Endothelial cell of umbilical vein (primary cell): ENCODE results near the gene TMEM170A. TPM values are rescaled to one million over a fixed set of nuclear protein-coding genes. Genes with fewer than 3 reads are reported as not detected.

Experiments used
- BruUV-seq: library from RNA; stranded (reverse); fragments of 400-500 nt; replicated peaks from 2 replicates; lab custom pipeline; 2021; lab: Mats Ljungman, UMichigan
- CTCF ChIA-PET: fragments of 300-600, 350-600 bp; sonication (Branson Sonifier 250); formaldehyde crosslinking; loops from one replicate; lab custom pipeline; 2021; ENCODE audit warnings: antibody characterized with exemption, inconsistent platforms; lab: Charles Lee
- POLR2A ChIA-PET: fragments of 300-600, 350-600 bp; sonication (Branson Sonifier 250); formaldehyde crosslinking; loops from one replicate; lab custom pipeline; 2021; ENCODE audit warnings: antibody characterized with exemption, inconsistent platforms; lab: Charles Lee
- DNase-seq: peaks from one replicate; pipeline ENCODE4 v3.0.0-alpha.2; 2011; ENCODE audit warnings: low read depth, low spot score
- FAIRE-seq: peaks from 2 replicates; lab custom pipeline; 2011; peaks lifted over from hg19 to GRCh38; lab: Jason Lieb, UNC
- H2AFZ ChIP-seq: 2 replicates; pipeline ENCODE4 v1.6.0; 2012; ENCODE audit warnings: low read depth, low read length, control low read depth, inconsistent platforms
- H3K27ac ChIP-seq: 2 replicates; pipeline ENCODE4 v1.5.1; 2011; ENCODE audit warnings: low read depth, mild to moderate bottlenecking, control low read depth, low read length, moderate library complexity; ENCODE audit not compliant: insufficient read depth
- H3K27me3 ChIP-seq, 2 experiments: 2 replicates each; pipeline versions ENCODE4 v1.6.0 to v1.6.1; 2011; ENCODE audit warnings: low read length in 2 of 2, mixed read lengths in 1 of 2; ENCODE audit not compliant: control insufficient read depth in 2 of 2, insufficient read depth in 2 of 2
- H3K36me3 ChIP-seq, 2 experiments: 2 replicates in 1 of 2; 3 replicates in 1 of 2; pipeline ENCODE4 v1.5.1; 2011; ENCODE audit warnings: low read length in 2 of 2, mild to moderate bottlenecking in 1 of 2, moderate library complexity in 1 of 2; ENCODE audit not compliant: control insufficient read depth in 2 of 2, insufficient read depth in 2 of 2; ENCODE audit errors: extremely low read depth in 1 of 2
- H3K4me1 ChIP-seq: 3 replicates; pipeline ENCODE4 v1.5.1; 2011; ENCODE audit warnings: mild to moderate bottlenecking, low read length; ENCODE audit not compliant: control insufficient read depth, insufficient read depth; ENCODE audit errors: extremely low read depth
- H3K4me2 ChIP-seq: 2 replicates; pipeline ENCODE4 v1.6.1; 2011; ENCODE audit warnings: low read length, control low read depth, mixed read lengths; ENCODE audit not compliant: insufficient read depth
- H3K4me3 ChIP-seq, 3 experiments: fragments of 200-600 bp in 1 of 3; sonication (generic), shearing (Covaris generic) in 1 of 3; replicated peaks in 1 of 3; 2 replicates each; pipeline ENCODE4 v1.5.1; 2011 to 2016; ENCODE audit warnings: control low read depth in 3 of 3, low read length in 3 of 3, mild to moderate bottlenecking in 2 of 3, inconsistent platforms in 1 of 3, low read depth in 1 of 3, moderate library complexity in 1 of 3; ENCODE audit not compliant: insufficient read depth in 1 of 3
- H3K79me2 ChIP-seq: 2 replicates; pipeline ENCODE4 v1.6.0; 2012; ENCODE audit warnings: low read length, inconsistent platforms; ENCODE audit not compliant: control insufficient read depth, insufficient read depth
- H3K9ac ChIP-seq: replicated peaks from 2 replicates; pipeline ENCODE3; 2011; ENCODE audit warnings: low read length, control low read depth; ENCODE audit not compliant: insufficient read depth; ENCODE audit errors: extremely low read depth
- H3K9me1 ChIP-seq: replicated peaks from 3 replicates; pipeline ENCODE4 v1.6.0; 2011; ENCODE audit warnings: mild to moderate bottlenecking, low read length; ENCODE audit not compliant: control insufficient read depth, insufficient read depth; ENCODE audit errors: extremely low read depth
- H3K9me3 ChIP-seq: replicated peaks from 2 replicates; pipeline ENCODE4 v1.5.1; 2012; ENCODE audit warnings: low read length, inconsistent platforms; ENCODE audit not compliant: control insufficient read depth, insufficient read depth
- H4K20me1 ChIP-seq: replicated peaks from 2 replicates; pipeline ENCODE3; 2011; ENCODE audit warnings: mild to moderate bottlenecking, low read length; ENCODE audit not compliant: control insufficient read depth, insufficient read depth; ENCODE audit errors: extremely low read depth
- EZH2 ChIP-seq: IDR thresholded peaks from 2 replicates; pipeline ENCODE4 v1.6.1; 2012; ENCODE audit warnings: borderline replicate concordance, low read depth, mild to moderate bottlenecking, moderate library complexity, low read length, inconsistent platforms; ENCODE audit not compliant: severe bottlenecking
- FOS ChIP-seq: IDR thresholded peaks from 2 replicates; pipeline ENCODE4 v1.6.1; 2011; ENCODE audit warnings: mild to moderate bottlenecking, low read length, moderate library complexity, borderline replicate concordance; ENCODE audit not compliant: insufficient read depth
- GATA2 ChIP-seq: IDR thresholded peaks from 2 replicates; pipeline ENCODE4 v1.7.0; 2011; ENCODE audit warnings: low read depth, mild to moderate bottlenecking, moderate library complexity, mixed read lengths, low read length; ENCODE audit not compliant: insufficient read length, insufficient read depth
- JUN ChIP-seq: IDR thresholded peaks from 2 replicates; pipeline ENCODE4 v1.6.1; 2011; ENCODE audit warnings: borderline replicate concordance, low read depth; ENCODE audit not compliant: insufficient read length, insufficient read depth
- MYC ChIP-seq: IDR thresholded peaks from one replicate; pipeline ENCODE4 v1.6.1; 2011; ENCODE audit warnings: mild to moderate bottlenecking, low read depth, low read length
- POLR2A ChIP-seq: IDR thresholded peaks from 2 replicates; pipeline ENCODE4 v1.6.1; 2012; ENCODE audit warnings: low read depth, mild to moderate bottlenecking, control low read depth, low read length
- POLR2AphosphoS5 ChIP-seq: IDR thresholded peaks from 2 replicates; pipeline ENCODE4 v1.6.1; 2012; ENCODE audit warnings: low read depth, mild to moderate bottlenecking, control low read depth, low read length, moderate library complexity; ENCODE audit not compliant: insufficient read depth
- dilution Hi-C: fragments of 300-500 bp; cut with MboI; formaldehyde crosslinking; loops from one replicate; pipeline ENCODE4 v1.15.0; 2019; ENCODE audit warnings: low sequenced_read_pairs; ENCODE audit not compliant: extremely low pct_ligation_motif_present
- intact Hi-C: fragments of 100-400 bp; cut with micrococcal nuclease; formaldehyde crosslinking; loops from one replicate; pipeline ENCODE4 v1.10.0; 2022
- polyA plus RNA-seq, 4 experiments: library from polyadenylated mRNA; depleted of rRNA in 3 of 4; stranded (reverse) in 3 of 4; unstranded in 1 of 4; fragments of >200 nt; gene quantifications; 2 replicates each; pipeline versions ENCODE4 v1.2.1 to v1.2.3, GENCODE V29; 2011 to 2012; ENCODE audit warnings: missing spikeins in 1 of 4
- total RNA-seq: library from RNA; stranded (reverse); gene quantifications from 2 replicates; pipeline ENCODE4 v1.2.3, GENCODE V29; 2021
- TF ChIP-seq, protein P1 (sequence below): IDR thresholded peaks from 2 replicates; pipeline ENCODE4 v1.6.1; 2011; ENCODE audit not compliant: insufficient read depth, insufficient read length
- TF ChIP-seq, protein P2 (sequence below), 2 donors: IDR thresholded peaks; 1 replicate in 1 of 2; 2 replicates in 1 of 2; pipeline ENCODE4 v1.5.1; 2011; ENCODE audit warnings: low read length in 2 of 2, mild to moderate bottlenecking in 2 of 2, moderate library complexity in 2 of 2, control low read depth in 1 of 2, inconsistent platforms in 1 of 2, low read depth in 1 of 2; ENCODE audit not compliant: insufficient read depth in 1 of 2; ENCODE audit errors: extremely low read depth in 1 of 2

TMEM170A gene
- total and polyA plus RNA-seq, 2 donors (not counting 3 experiments of a cell fraction or from before 2014, with no cell fraction given) = 12.9 to 22.2 TPM

DNA sequence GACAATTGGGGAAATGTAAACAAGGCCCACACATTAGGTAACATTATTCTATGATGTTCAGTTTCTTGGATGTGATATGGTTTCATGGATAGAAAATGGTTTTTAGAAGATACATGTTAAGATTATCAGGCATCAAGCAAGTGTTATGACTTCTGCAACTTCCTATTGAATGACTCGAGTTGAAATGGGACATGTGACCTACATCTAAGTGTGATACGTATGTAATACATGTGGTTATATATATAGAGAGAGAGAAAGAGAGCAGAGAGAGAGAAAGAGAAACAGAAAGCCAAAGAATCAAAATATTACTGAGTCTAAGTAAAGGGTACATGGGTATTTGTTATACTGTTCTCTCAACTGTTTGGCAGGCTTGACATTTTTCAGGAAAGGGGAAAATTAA lies 1.7 kb downstream of the TMEM170A start:
- no peaks in the 10 kb centered on the region for H3K36me3 ChIP-seq
- no peaks in the 10 kb centered on the region for H3K9me3 ChIP-seq
- H3K9me1 ChIP-seq = no peaks in the 10 kb centered on the region
- H4K20me1 ChIP-seq = no peaks in the 10 kb centered on the region
- ChIA-PET CTCF (interaction anchor here (1.0 kb wide), 1 partner anchor 264 kb away, joined by 4 read pairs; no protein-coding TSS in a partner anchor), POLR2A (no interaction called here)
- H3K9ac ChIP-seq = no peak overlapping the region
- H3K4me1 ChIP-seq = peaks cover 10% of the 10 kb centered on the region
- no TSS peak for BruUV-seq
- no peak overlapping the region for H2AFZ ChIP-seq
- peaks cover 59% of the 10 kb centered on the region for H3K79me2 ChIP-seq
- no peak for TF ChIP-seq FOS
- TF ChIP-seq, protein P1, sequence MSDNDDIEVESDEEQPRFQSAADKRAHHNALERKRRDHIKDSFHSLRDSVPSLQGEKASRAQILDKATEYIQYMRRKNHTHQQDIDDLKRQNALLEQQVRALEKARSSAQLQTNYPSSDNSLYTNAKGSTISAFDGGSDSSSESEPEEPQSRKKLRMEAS = no peak
- TF ChIP-seq MYC = no peak
- no peak for TF ChIP-seq EZH2
- no peak for TF ChIP-seq JUN
- TF ChIP-seq POLR2A = no peak
- TF ChIP-seq POLR2AphosphoS5 = no peak
- TF ChIP-seq GATA2 = no peak
- TF ChIP-seq, protein P2, sequence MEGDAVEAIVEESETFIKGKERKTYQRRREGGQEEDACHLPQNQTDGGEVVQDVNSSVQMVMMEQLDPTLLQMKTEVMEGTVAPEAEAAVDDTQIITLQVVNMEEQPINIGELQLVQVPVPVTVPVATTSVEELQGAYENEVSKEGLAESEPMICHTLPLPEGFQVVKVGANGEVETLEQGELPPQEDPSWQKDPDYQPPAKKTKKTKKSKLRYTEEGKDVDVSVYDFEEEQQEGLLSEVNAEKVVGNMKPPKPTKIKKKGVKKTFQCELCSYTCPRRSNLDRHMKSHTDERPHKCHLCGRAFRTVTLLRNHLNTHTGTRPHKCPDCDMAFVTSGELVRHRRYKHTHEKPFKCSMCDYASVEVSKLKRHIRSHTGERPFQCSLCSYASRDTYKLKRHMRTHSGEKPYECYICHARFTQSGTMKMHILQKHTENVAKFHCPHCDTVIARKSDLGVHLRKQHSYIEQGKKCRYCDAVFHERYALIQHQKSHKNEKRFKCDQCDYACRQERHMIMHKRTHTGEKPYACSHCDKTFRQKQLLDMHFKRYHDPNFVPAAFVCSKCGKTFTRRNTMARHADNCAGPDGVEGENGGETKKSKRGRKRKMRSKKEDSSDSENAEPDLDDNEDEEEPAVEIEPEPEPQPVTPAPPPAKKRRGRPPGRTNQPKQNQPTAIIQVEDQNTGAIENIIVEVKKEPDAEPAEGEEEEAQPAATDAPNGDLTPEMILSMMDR (IDR thresholded peaks at IDR 0.05; ENCODE audit: extremely low read depth in 1 of 2, insufficient read depth in 1 of 2, low read depth in 1 of 2, low read length in 2 of 2) = no peak
- dilution Hi-C loops = no loop called here
- peak overlapping the region; percentile 89 for H3K4me2 ChIP-seq
- H3K27me3 ChIP-seq = no peaks in the 10 kb centered on the region
- DNase-seq (no peak), FAIRE-seq (peak; percentile 12)
- intact Hi-C loops = loop anchor here (5.0 kb wide), 2 partner anchors 184 to 211 kb away; partner anchors contain the start of genes BCAR1, KARS1 and TERF2IP
- H3K4me3 ChIP-seq = peak overlapping the region in 1 of 3 experiments; percentile 65
- H3K27ac ChIP-seq = no peak overlapping the region
